K562 (cell line): ENCODE data around the gene AGBL1. TPM values are rescaled to one million over a fixed set of nuclear protein-coding genes. Genes with fewer than 3 reads are reported as not detected.

Experiments
- ATAC-seq: fragments of 200-7000 bp; cut with Tn5 transposase; 3 replicates; pipeline ENCODE4 v1.9.1; 2020; ENCODE audit warnings: moderate library complexity
- BruUV-seq: library from RNA; stranded (reverse); fragments of 400-500 nt; replicated peaks from 2 replicates; lab custom pipeline; 2021; lab: Mats Ljungman, UMichigan
- CTCF ChIA-PET: fragments of 300-600 bp; formaldehyde crosslinking; extraction: SDS; loops from one replicate; lab custom pipeline; 2021; ENCODE audit warnings: low intra/inter-chr PET ratio; lab: Yijun Ruan, JAX
- POLR2A ChIA-PET: fragments of 300-600, 350-650 bp; sonication (Branson Sonifier 250); formaldehyde crosslinking; extraction: SDS; loops from one replicate; lab custom pipeline; 2021; ENCODE audit warnings: antibody characterized with exemption, inconsistent platforms; lab: Yijun Ruan, JAX
- DNase-seq, 4 experiments: peaks; one replicate each; pipeline versions ENCODE4 v3.0.0 to v3.0.0-alpha.2; 2011 to 2018; ENCODE audit warnings: low spot score in 3 of 4, mixed read lengths in 3 of 4; ENCODE audit errors: extremely low read depth in 1 of 4
- FAIRE-seq: peaks from 2 replicates; lab custom pipeline; 2011; peaks lifted over from hg19 to GRCh38; lab: Jason Lieb, UNC
- H2AFZ ChIP-seq: 2 replicates; pipeline ENCODE4 v1.6.0; 2011; ENCODE audit warnings: low read depth, low read length, control low read depth, inconsistent platforms
- H3K27ac ChIP-seq: fragments of 200-600 bp; 3 replicates; pipeline ENCODE4 v1.8.0; 2011; ENCODE audit warnings: low read depth, mild to moderate bottlenecking, control low read depth, inconsistent platforms, low read length, moderate library complexity, mixed read lengths; ENCODE audit errors: extremely low read depth
- H3K27me3 ChIP-seq, 2 experiments: fragments of 300-600 bp in 1 of 2; 2 replicates in 1 of 2; 3 replicates in 1 of 2; pipeline versions ENCODE4 v1.6.0 to v1.8.0; 2011; ENCODE audit warnings: inconsistent platforms in 2 of 2, low read length in 2 of 2, mild to moderate bottlenecking in 1 of 2, mixed read lengths in 1 of 2, moderate library complexity in 1 of 2; ENCODE audit not compliant: control insufficient read depth in 2 of 2, insufficient read depth in 2 of 2
- H3K36me3 ChIP-seq: fragments of 300-600 bp; 3 replicates; pipeline ENCODE4 v1.8.0; 2011; ENCODE audit warnings: mild to moderate bottlenecking, low read length, inconsistent platforms; ENCODE audit not compliant: control insufficient read depth, insufficient read depth
- H3K4me1 ChIP-seq, 2 experiments: fragments of 200-600 bp in 1 of 2; replicated peaks in 1 of 2; 2 replicates in 1 of 2; 3 replicates in 1 of 2; pipeline versions ENCODE4 v1.5.1 to v1.8.0; 2011; ENCODE audit warnings: inconsistent platforms in 2 of 2, low read length in 2 of 2, mild to moderate bottlenecking in 1 of 2, mixed read lengths in 1 of 2, moderate library complexity in 1 of 2; ENCODE audit not compliant: control insufficient read depth in 2 of 2, insufficient read depth in 2 of 2
- H3K4me2 ChIP-seq: 2 replicates; pipeline ENCODE4 v1.6.1; 2011; ENCODE audit warnings: low read length, control low read depth, inconsistent platforms, mixed read lengths; ENCODE audit not compliant: insufficient read depth
- H3K4me3 ChIP-seq: fragments of 200-600 bp; sonication (generic), shearing (Covaris generic); 2 replicates; pipeline ENCODE4 v1.5.1; 2016; ENCODE audit warnings: control low read depth, inconsistent platforms
- H3K79me2 ChIP-seq: fragments of 200-600 bp; 3 replicates; pipeline ENCODE4 v1.8.0; 2011; ENCODE audit warnings: low read length, inconsistent platforms; ENCODE audit not compliant: control insufficient read depth, insufficient read depth
- H3K9ac ChIP-seq, 2 experiments: 2 replicates each; pipeline versions ENCODE4 v1.6.0 to v1.6.1; 2011; ENCODE audit warnings: low read depth in 2 of 2, low read length in 2 of 2, control low read depth in 1 of 2, inconsistent platforms in 1 of 2, mild to moderate bottlenecking in 1 of 2, mixed read lengths in 1 of 2; ENCODE audit not compliant: insufficient read depth in 1 of 2
- H3K9me1 ChIP-seq: one replicate; pipeline ENCODE4 v1.6.0; 2011; ENCODE audit warnings: inconsistent platforms, mild to moderate bottlenecking, low read length, moderate library complexity; ENCODE audit not compliant: control insufficient read depth, insufficient read depth
- H3K9me3 ChIP-seq: replicated peaks from 2 replicates; pipeline ENCODE4 v1.5.1; 2011; ENCODE audit warnings: low read depth, low read length, inconsistent platforms; ENCODE audit not compliant: control insufficient read depth, insufficient read depth
- H4K20me1 ChIP-seq: replicated peaks from 2 replicates; pipeline ENCODE4 v1.6.1; 2011; ENCODE audit warnings: low read length, inconsistent platforms, mixed read lengths; ENCODE audit not compliant: control insufficient read depth, insufficient read depth
- BCOR ChIP-seq: fragments of 450-650 bp; IDR thresholded peaks from 2 replicates; pipeline ENCODE4 v1.6.1; 2016
- ELF1 ChIP-seq: fragments of 200-800 bp; sonication (Bioruptor generic); IDR thresholded peaks from 2 replicates; pipeline ENCODE4 v1.6.1; 2016; ENCODE audit warnings: missing genetic modification characterization, missing compliant biosample characterization
- HMG20A ChIP-seq: fragments of 450-650 bp; formaldehyde crosslinking; conservative IDR thresholded peaks from 2 replicates; pipeline ENCODE4 v1.4.0; 2020; ENCODE audit warnings: mild to moderate bottlenecking, mixed read lengths
- POLR2H ChIP-seq: IDR thresholded peaks from 2 replicates; pipeline ENCODE4 v1.6.1; 2016; ENCODE audit warnings: missing genetic modification characterization, low read depth, mild to moderate bottlenecking, control low read depth, missing compliant biosample characterization, moderate library complexity
- TFAP4 ChIP-seq: sonication (generic); formaldehyde crosslinking; IDR thresholded peaks from 2 replicates; pipeline ENCODE4 v1.8.0; 2022; ENCODE audit warnings: missing genetic modification reagents, mild to moderate bottlenecking, moderate library complexity, borderline replicate concordance
- ZNF695 ChIP-seq: fragments of 450-650 bp; formaldehyde crosslinking; IDR thresholded peaks from 2 replicates; pipeline ENCODE4 v1.4.0; 2020; ENCODE audit warnings: mild to moderate bottlenecking, moderate library complexity
- WGBS: fragments of 100-300 bp; shearing (Covaris generic); methylation state at CpG from one replicate; pipeline ENCODE4 v1.1.6; 2016; ENCODE audit warnings: low coverage, mixed read lengths; ENCODE audit not compliant: insufficient coverage; ENCODE audit errors: missing lambda C conversion rate; 5-methylcytosine and 5-hydroxymethylcytosine counted together
- in situ Hi-C: fragments of 300-500 bp; cut with MboI; formaldehyde crosslinking; loops from 4 replicates; pipeline ENCODE4 v1.15.0; 2018; ENCODE audit warnings: inconsistent platforms, mixed read lengths
- intact Hi-C: fragments of 100-400 bp; cut with micrococcal nuclease; formaldehyde crosslinking; loops from 2 replicates; pipeline ENCODE4 v1.14.2; 2022
- polyA plus RNA-seq, 8 experiments: library from polyadenylated mRNA; depleted of rRNA in 4 of 8; stranded (reverse) in 5 of 8; unstranded in 3 of 8; fragments of >200 nt; fragmentation: Nextera tagmentation in 2 of 8; fragmentation: Illumina TruSeq in 1 of 8; extraction: Ambion mirVana in 2 of 8; extraction: Trizol in 1 of 8; gene quantifications; 2 replicates each; pipeline versions ENCODE4 v1.2.1 to v1.2.3, GENCODE V29; 2011 to 2014; ENCODE audit warnings: inconsistent platforms in 1 of 8, missing spikeins in 1 of 8
- total RNA-seq, 7 experiments: library from RNA; depleted of rRNA in 6 of 7; stranded (reverse); fragments of >200 nt in 6 of 7; fragmentation: Illumina TruSeq in 2 of 7; extraction: Trizol in 2 of 7; gene quantifications; 2 replicates each; pipeline versions ENCODE4 v1.2.1 to v1.2.3, GENCODE V29; 2011 to 2021; ENCODE audit warnings: low replicate concordance in 1 of 7

Gene AGBL1
- total and polyA plus RNA-seq, 9 of the 15 experiments (the other 6 are each of a cell fraction or from before 2014, with no cell fraction given) = not detected

GRCh38 chr15:86229936-86230335 is 150.3 kb downstream of the AGBL1 start:
- Histone ChIP-seq H4K20me1 (no peaks in the 10 kb centered on the region), H3K9ac (no peak overlapping the region), H3K36me3 (no peaks in the 10 kb centered on the region), H3K4me1 (no peaks in the 10 kb centered on the region), H3K79me2 (no peaks in the 10 kb centered on the region), H3K27ac (no peak overlapping the region), H3K4me2 (no peak overlapping the region), H3K9me1 (no peaks in the 10 kb centered on the region), H3K9me3 (no peaks in the 10 kb centered on the region), H3K27me3 (no peaks in the 10 kb centered on the region), H3K4me3 (no peak overlapping the region), H2AFZ (no peak overlapping the region)
- CTCF ChIA-PET = no interaction called here
- DNase-seq (no peak), ATAC-seq (no peak), FAIRE-seq (no peak)
- POLR2A ChIA-PET = no interaction called here
- in situ Hi-C loops (no loop called here), intact Hi-C loops (no loop called here)
- BruUV-seq = no TSS peak
- TF ChIP-seq BCOR (no peak), HMG20A (CRISPR knock-in tag) (no peak), TFAP4 (CRISPR knock-in tag) (no peak), ELF1 (tag) (no peak), POLR2H (tag) (no peak), ZNF695 (CRISPR knock-in tag) (no peak)
- WGBS = 0% methylated on average over 6 of the region's 6 CpGs
